Caco-2 (cell line): ENCODE results near the gene OR2AT4. TPM values are rescaled to one million over a fixed set of nuclear protein-coding genes. Genes with fewer than 3 reads are reported as not detected.

Source experiments
- BruUV-seq: library from RNA; stranded (reverse); fragments of 400-500 nt; replicated peaks from 2 replicates; lab custom pipeline; 2021; lab: Mats Ljungman, UMichigan
- CTCF ChIA-PET: fragments of 300-600 bp; sonication (Branson Sonifier 250); formaldehyde crosslinking; loops from one replicate; lab custom pipeline; 2022; ENCODE audit warnings: antibody characterized with exemption; lab: Charles Lee
- POLR2A ChIA-PET: fragments of 300-600 bp; sonication (Branson Sonifier 250); formaldehyde crosslinking; loops from one replicate; lab custom pipeline; 2022; ENCODE audit warnings: antibody characterized with exemption; lab: Charles Lee
- DNase-seq, 2 experiments: peaks; one replicate each; pipeline versions ENCODE4 v3.0.0 to v3.0.0-alpha.2; 2020 to 2022
- H3K27me3 ChIP-seq: replicated peaks from 2 replicates; pipeline ENCODE4 v1.6.0; 2011; ENCODE audit warnings: low read length; ENCODE audit not compliant: control insufficient read depth, insufficient read depth
- H3K36me3 ChIP-seq: 2 replicates; pipeline ENCODE4 v1.5.1; 2011; ENCODE audit warnings: low read length; ENCODE audit not compliant: control insufficient read depth, insufficient read depth
- H3K4me1 ChIP-seq: fragments of 250-450 bp; sonication (Bioruptor Pico); 2 replicates; pipeline ENCODE4 v1.5.1; 2020; ENCODE audit warnings: mild to moderate bottlenecking
- H3K4me3 ChIP-seq: 2 replicates; pipeline ENCODE4 v1.5.1; 2011; ENCODE audit warnings: low read depth, mild to moderate bottlenecking, control low read depth, low read length
- H3K9me3 ChIP-seq: fragments of 250-450 bp; sonication (Bioruptor Pico); 2 replicates; pipeline ENCODE4 v1.5.1; 2020; ENCODE audit warnings: mild to moderate bottlenecking, moderate library complexity
- H3K27ac Mint-ChIP-seq: one replicate; pipeline ENCODE4 v1.8.0; 2022; ENCODE audit warnings: mixed read lengths; ENCODE audit not compliant: unreplicated experiment
- H3K27me3 Mint-ChIP-seq: one replicate; pipeline ENCODE4 v1.8.0; 2022; ENCODE audit warnings: mixed read lengths; ENCODE audit not compliant: insufficient read depth, unreplicated experiment
- H3K36me3 Mint-ChIP-seq: one replicate; pipeline ENCODE4 v1.8.0; 2022; ENCODE audit warnings: mild to moderate bottlenecking, mixed read lengths; ENCODE audit not compliant: insufficient read depth, unreplicated experiment
- H3K4me1 Mint-ChIP-seq: one replicate; pipeline ENCODE4 v1.8.0; 2022; ENCODE audit warnings: low read depth, mixed read lengths; ENCODE audit not compliant: unreplicated experiment
- H3K4me3 Mint-ChIP-seq: one replicate; pipeline ENCODE4 v1.8.0; 2022; ENCODE audit warnings: mild to moderate bottlenecking, moderate library complexity, mixed read lengths; ENCODE audit not compliant: unreplicated experiment
- H3K9me3 Mint-ChIP-seq: one replicate; pipeline ENCODE4 v1.8.0; 2022; ENCODE audit warnings: mixed read lengths; ENCODE audit not compliant: unreplicated experiment
- intact Hi-C: fragments of 100-400 bp; cut with micrococcal nuclease; formaldehyde crosslinking; loops from one replicate; pipeline ENCODE4 v1.10.0; 2022; ENCODE audit not compliant: unreplicated experiment
- total RNA-seq: library from RNA; stranded (reverse); gene quantifications from 2 replicates; pipeline ENCODE4 v1.2.3, GENCODE V29; 2022
- TF ChIP-seq, protein P1 (sequence below), 2 experiments: fragments of 200-600 bp in 1 of 2; IDR thresholded peaks; 1 replicate in 1 of 2; 2 replicates in 1 of 2; pipeline versions ENCODE4 v1.5.1 to v1.8.0; 2011 to 2022; ENCODE audit warnings: antibody characterized with exemption in 1 of 2, control low read depth in 1 of 2, inconsistent platforms in 1 of 2, low read depth in 1 of 2, low read length in 1 of 2, mild to moderate bottlenecking in 1 of 2, moderate library complexity in 1 of 2; ENCODE audit not compliant: insufficient read depth in 1 of 2, severe bottlenecking in 1 of 2, unreplicated experiment in 1 of 2

Gene OR2AT4
- total RNA-seq, 1 experiment from 2014 or later, result not detected

DNA sequence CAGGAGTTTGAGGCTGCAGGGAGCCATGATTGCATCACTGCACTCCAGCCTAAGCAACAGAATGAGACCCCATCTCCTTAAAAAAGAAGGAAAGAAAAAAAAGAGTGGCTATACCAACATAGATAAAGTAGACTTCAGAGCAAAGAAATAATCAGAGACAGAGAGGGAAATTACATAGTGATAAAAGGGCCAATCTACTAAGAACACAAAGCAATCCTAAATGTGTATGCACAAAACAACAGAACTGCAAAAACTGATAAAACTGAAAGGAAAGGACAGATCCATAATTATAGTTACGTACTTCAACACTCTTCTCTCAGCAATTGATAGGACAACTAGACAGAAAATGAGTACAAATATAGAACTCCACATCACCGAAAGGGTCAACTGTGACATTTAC, 17.8 kb upstream of the OR2AT4 start:
- ChIA-PET POLR2A (no interaction called here), CTCF (no interaction called here)
- Mint-ChIP-seq H3K9me3 (peaks cover 29% of the 10 kb centered on the region), H3K27ac (no peak overlapping the region), H3K4me1 (no peaks in the 10 kb centered on the region), H3K36me3 (no peaks in the 10 kb centered on the region), H3K4me3 (no peak overlapping the region), H3K27me3 (peaks cover 8% of the 10 kb centered on the region)
- no peak for DNase-seq
- H3K36me3 ChIP-seq, result no peaks in the 10 kb centered on the region
- intact Hi-C loops, result no loop called here
- no peaks in the 10 kb centered on the region for H3K27me3 ChIP-seq
- TF ChIP-seq, protein P1, sequence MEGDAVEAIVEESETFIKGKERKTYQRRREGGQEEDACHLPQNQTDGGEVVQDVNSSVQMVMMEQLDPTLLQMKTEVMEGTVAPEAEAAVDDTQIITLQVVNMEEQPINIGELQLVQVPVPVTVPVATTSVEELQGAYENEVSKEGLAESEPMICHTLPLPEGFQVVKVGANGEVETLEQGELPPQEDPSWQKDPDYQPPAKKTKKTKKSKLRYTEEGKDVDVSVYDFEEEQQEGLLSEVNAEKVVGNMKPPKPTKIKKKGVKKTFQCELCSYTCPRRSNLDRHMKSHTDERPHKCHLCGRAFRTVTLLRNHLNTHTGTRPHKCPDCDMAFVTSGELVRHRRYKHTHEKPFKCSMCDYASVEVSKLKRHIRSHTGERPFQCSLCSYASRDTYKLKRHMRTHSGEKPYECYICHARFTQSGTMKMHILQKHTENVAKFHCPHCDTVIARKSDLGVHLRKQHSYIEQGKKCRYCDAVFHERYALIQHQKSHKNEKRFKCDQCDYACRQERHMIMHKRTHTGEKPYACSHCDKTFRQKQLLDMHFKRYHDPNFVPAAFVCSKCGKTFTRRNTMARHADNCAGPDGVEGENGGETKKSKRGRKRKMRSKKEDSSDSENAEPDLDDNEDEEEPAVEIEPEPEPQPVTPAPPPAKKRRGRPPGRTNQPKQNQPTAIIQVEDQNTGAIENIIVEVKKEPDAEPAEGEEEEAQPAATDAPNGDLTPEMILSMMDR (IDR thresholded peaks at IDR 0.05; ENCODE audit: insufficient read depth in 1 of 2, low read depth in 1 of 2, low read length in 1 of 2, severe bottlenecking in 1 of 2, unreplicated experiment in 1 of 2), result no peak
- H3K4me3 ChIP-seq, result no peak overlapping the region
- H3K9me3 ChIP-seq, result peaks cover 25% of the 10 kb centered on the region
- H3K4me1 ChIP-seq, result no peaks in the 10 kb centered on the region
- BruUV-seq, result no TSS peak

DNA sequence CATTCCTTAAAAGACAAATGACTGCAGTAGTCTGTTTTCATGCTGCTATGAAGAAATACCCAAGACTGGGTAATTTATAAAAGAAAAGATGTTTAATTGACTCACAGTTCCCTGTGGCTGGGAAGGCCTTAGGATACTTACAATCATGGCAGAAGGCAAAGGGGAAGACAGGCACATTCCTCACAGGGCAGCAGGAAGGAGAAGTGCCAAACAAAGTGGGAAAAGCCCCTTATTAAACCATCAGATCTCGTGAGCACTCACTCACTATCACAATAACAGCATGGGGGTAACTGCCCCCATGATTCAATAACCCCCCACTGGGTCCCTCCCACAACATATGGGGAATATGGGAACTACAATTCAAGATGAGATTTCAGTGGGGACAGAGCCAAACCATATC, 16.4 kb upstream of the OR2AT4 start:
- TF ChIP-seq, protein P1 (IDR thresholded peaks at IDR 0.05; ENCODE audit: insufficient read depth in 1 of 2, low read depth in 1 of 2, low read length in 1 of 2, severe bottlenecking in 1 of 2, unreplicated experiment in 1 of 2), result no peak
- H3K36me3 Mint-ChIP-seq, result no peaks in the 10 kb centered on the region
- H3K9me3 Mint-ChIP-seq, result peaks cover 26% of the 10 kb centered on the region
- no peak overlapping the region for H3K27ac Mint-ChIP-seq
- POLR2A ChIA-PET, result no interaction called here
- no peak for DNase-seq
- H3K27me3 Mint-ChIP-seq, result peaks cover 8% of the 10 kb centered on the region
- no peak overlapping the region for H3K4me3 Mint-ChIP-seq
- no TSS peak for BruUV-seq
- Histone ChIP-seq H3K27me3 (no peaks in the 10 kb centered on the region), H3K36me3 (no peaks in the 10 kb centered on the region), H3K9me3 (peaks cover 11% of the 10 kb centered on the region; the same call in 1 of the 2 replicates), H3K4me3 (no peak overlapping the region), H3K4me1 (no peaks in the 10 kb centered on the region)
- intact Hi-C loops, result no loop called here
- CTCF ChIA-PET, result no interaction called here
- no peaks in the 10 kb centered on the region for H3K4me1 Mint-ChIP-seq

DNA sequence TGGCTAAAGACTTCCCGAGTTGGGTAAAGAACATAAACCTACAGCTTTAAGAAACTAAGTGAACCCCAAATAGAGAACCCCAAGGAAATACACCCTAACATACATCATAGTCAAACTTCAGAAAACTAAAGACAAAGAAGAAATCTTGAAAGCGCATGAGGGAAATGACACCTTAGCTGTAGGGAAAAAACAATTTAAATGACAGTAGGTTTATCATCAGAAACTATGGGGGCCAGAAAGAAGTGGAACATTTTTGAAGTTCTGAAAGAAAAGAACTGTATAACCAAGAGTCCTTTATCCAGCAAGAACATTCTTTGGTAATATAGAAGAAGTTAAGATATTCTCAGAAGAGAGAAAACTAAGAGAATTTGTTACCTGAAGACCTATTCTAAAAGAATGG, 15.5 kb upstream of the OR2AT4 start:
- Mint-ChIP-seq H3K27ac (no peak overlapping the region), H3K27me3 (peaks cover 7% of the 10 kb centered on the region), H3K4me1 (no peaks in the 10 kb centered on the region), H3K36me3 (no peaks in the 10 kb centered on the region), H3K4me3 (no peak overlapping the region), H3K9me3 (peaks cover 19% of the 10 kb centered on the region)
- TF ChIP-seq, protein P1 (IDR thresholded peaks at IDR 0.05; ENCODE audit: insufficient read depth in 1 of 2, low read depth in 1 of 2, low read length in 1 of 2, severe bottlenecking in 1 of 2, unreplicated experiment in 1 of 2), result no peak
- BruUV-seq, result no TSS peak
- H3K4me1 ChIP-seq, result no peaks in the 10 kb centered on the region
- DNase-seq, result no peak
- CTCF ChIA-PET, result no interaction called here
- peaks cover 5% of the 10 kb centered on the region; the same call in 1 of the 2 replicates for H3K9me3 ChIP-seq
- H3K27me3 ChIP-seq, result no peaks in the 10 kb centered on the region
- no peak overlapping the region for H3K4me3 ChIP-seq
- intact Hi-C loops, result no loop called here
- no peaks in the 10 kb centered on the region for H3K36me3 ChIP-seq
- POLR2A ChIA-PET, result no interaction called here
